ENCODE data around the gene C1orf232. TPM values are rescaled to one million over a fixed set of nuclear protein-coding genes. Genes with fewer than 3 reads are reported as not detected.

The C1orf232 gene
- total and polyA plus RNA-seq, 9 of the 15 experiments (the other 6 are each of a cell fraction or from before 2014, with no cell fraction given) = not detected

GRCh38 chr1:26169669-26170471 lies 1.1 kb upstream of the C1orf232 start, which contains the start of gene ZNF593 (continued):
- TF ChIP-seq MXD1 (CRISPR knock-in tag; IDR thresholded peaks at IDR 0.05; ENCODE audit: borderline replicate concordance, poor library complexity, severe bottlenecking) (peak; percentile 97), E2F4 (CRISPR knock-in tag; IDR thresholded peaks at IDR 0.05; ENCODE audit: low read depth) (peak; percentile 61; the same call in 1 of the 2 replicates), KAT2B (IDR thresholded peaks at IDR 0.05; ENCODE audit: low read depth, low read length) (no peak), ZBTB1 (CRISPR knock-in tag; IDR thresholded peaks at IDR 0.05; ENCODE audit: borderline replicate concordance, low read depth) (peak; percentile 73; the same call in 1 of the 2 replicates), MCM3 (IDR thresholded peaks at IDR 0.05) (no peak), NR0B1 (IDR thresholded peaks at IDR 0.05; ENCODE audit: partially characterized antibody) (no peak), E2F8 (IDR thresholded peaks at IDR 0.05; ENCODE audit: low read depth, partially characterized antibody) (peak; percentile 91), PHF20 (IDR thresholded peaks at IDR 0.05; ENCODE audit: partially characterized antibody) (peak; percentile 91), MTA1 (IDR thresholded peaks at IDR 0.05; ENCODE audit: borderline replicate concordance) (peak; percentile 96), HCFC1 (IDR thresholded peaks at IDR 0.05; ENCODE audit: low read depth, low read length) (peak; percentile 77), PTTG1 (tag; IDR thresholded peaks at IDR 0.05; ENCODE audit: low read depth) (no peak), ZNF124 (CRISPR knock-in tag; IDR thresholded peaks at IDR 0.05) (no peak), NFATC3 (IDR thresholded peaks at IDR 0.05) (no peak), ZNF354B (CRISPR knock-in tag; IDR thresholded peaks at IDR 0.05) (no peak), CLOCK (CRISPR knock-in tag; IDR thresholded peaks at IDR 0.05; ENCODE audit: borderline replicate concordance) (no peak), ATF3 (IDR thresholded peaks at IDR 0.05) (peak; percentile 100), ATF3 (CRISPR knock-in tag; conservative IDR thresholded peaks at IDR 0.05) (peak; percentile 99), ZNF3 (CRISPR knock-in tag; IDR thresholded peaks at IDR 0.05) (no peak)
